HepG2 (cell line): ENCODE measurements around the gene ZNF79. TPM values are rescaled to one million over a fixed set of nuclear protein-coding genes. Genes with fewer than 3 reads are reported as not detected.
A peak's percentile ranks its signal among the peaks of the same experiment; 100 is the strongest.

Source experiments
- ATAC-seq: fragments of 200-7000 bp; cut with Tn5 transposase; 3 replicates; pipeline ENCODE4 v1.9.1; 2020; ENCODE audit warnings: mild to moderate bottlenecking, moderate library complexity
- BruUV-seq: library from RNA; stranded (reverse); fragments of 400-500 nt; replicated peaks from 2 replicates; lab custom pipeline; 2021; lab: Mats Ljungman, UMichigan
- CTCF ChIA-PET: fragments of 300-600 bp; formaldehyde crosslinking; extraction: SDS; loops from one replicate; lab custom pipeline; 2021; ENCODE audit warnings: low total read pairs, inconsistent platforms, low intra/inter-chr PET ratio; lab: Yijun Ruan, JAX
- POLR2A ChIA-PET: fragments of 350-600 bp; sonication (Branson Sonifier 250); formaldehyde crosslinking; loops from one replicate; lab custom pipeline; 2020; ENCODE audit warnings: antibody characterized with exemption, inconsistent platforms; lab: Yijun Ruan, JAX
- DNase-seq: peaks from one replicate; pipeline ENCODE4 v3.0.0-alpha.2; 2015; ENCODE audit warnings: low spot score
- FAIRE-seq: peaks from 3 replicates; lab custom pipeline; 2011; peaks lifted over from hg19 to GRCh38; lab: Jason Lieb, UNC
- H2AFZ ChIP-seq: one replicate; pipeline ENCODE4 v1.6.1; 2011; ENCODE audit warnings: low read length, inconsistent platforms
- H3K27ac ChIP-seq: fragments of 300-600 bp; 3 replicates; pipeline ENCODE4 v1.8.0; 2011; ENCODE audit warnings: mixed run types, mild to moderate bottlenecking, mixed read lengths, low read length, inconsistent platforms; ENCODE audit not compliant: insufficient read depth; ENCODE audit errors: extremely low read length
- H3K27me3 ChIP-seq, 2 experiments: fragments of 200-600 bp in 1 of 2; 2 replicates in 1 of 2; 3 replicates in 1 of 2; pipeline versions ENCODE4 v1.6.0 to v1.8.0; 2011; ENCODE audit warnings: low read length in 2 of 2, mild to moderate bottlenecking in 2 of 2, moderate library complexity in 2 of 2, inconsistent platforms in 1 of 2; ENCODE audit not compliant: insufficient read depth in 2 of 2, control insufficient read depth in 1 of 2
- H3K36me3 ChIP-seq, 2 experiments: fragments of 200-600 bp in 1 of 2; replicated peaks in 1 of 2; 2 replicates in 1 of 2; 3 replicates in 1 of 2; pipeline versions ENCODE4 v1.5.1 to v1.8.0; 2011; ENCODE audit warnings: low read length in 2 of 2, inconsistent platforms in 1 of 2; ENCODE audit not compliant: insufficient read depth in 2 of 2, control insufficient read depth in 1 of 2
- H3K4me1 ChIP-seq: 2 replicates; pipeline ENCODE4 v1.5.1; 2012; ENCODE audit warnings: low read length, inconsistent platforms; ENCODE audit not compliant: insufficient read depth
- H3K4me2 ChIP-seq: 2 replicates; pipeline ENCODE4 v1.6.0; 2011; ENCODE audit warnings: low read depth, low read length, inconsistent platforms
- H3K4me3 ChIP-seq, 3 experiments: fragments of 200-600 bp in 1 of 3; sonication (generic), shearing (Covaris generic) in 1 of 3; replicated peaks in 1 of 3; 2 replicates each; pipeline ENCODE4 v1.5.1; 2011 to 2016; ENCODE audit warnings: low read length in 3 of 3, inconsistent platforms in 2 of 3, low read depth in 2 of 3, mild to moderate bottlenecking in 2 of 3, control low read depth in 1 of 3, mixed read lengths in 1 of 3; ENCODE audit not compliant: insufficient read depth in 1 of 3
- H3K79me2 ChIP-seq: one replicate; pipeline ENCODE4 v1.6.1; 2011; ENCODE audit warnings: low read length, inconsistent platforms; ENCODE audit not compliant: insufficient read depth
- H3K9ac ChIP-seq: 2 replicates; pipeline ENCODE4 v1.6.0; 2011; ENCODE audit warnings: mild to moderate bottlenecking, low read depth, low read length, inconsistent platforms; ENCODE audit not compliant: insufficient read depth
- H3K9me3 ChIP-seq: 2 replicates; pipeline ENCODE4 v1.5.1; 2012; ENCODE audit warnings: mild to moderate bottlenecking, low read length
- H4K20me1 ChIP-seq: 2 replicates; pipeline ENCODE4 v1.6.0; 2011; ENCODE audit warnings: inconsistent platforms, mild to moderate bottlenecking, low read length, moderate library complexity; ENCODE audit not compliant: insufficient read depth
- ELF1 ChIP-seq: sonication (generic); formaldehyde crosslinking; IDR thresholded peaks from 2 replicates; pipeline ENCODE4 v1.4.0; 2020; ENCODE audit warnings: missing genetic modification reagents
- ETV5 ChIP-seq: IDR thresholded peaks from 2 replicates; pipeline ENCODE4 v1.6.1; 2018; ENCODE audit warnings: missing biosample characterization, missing genetic modification reagents, inconsistent platforms, borderline replicate concordance
- FOXC1 ChIP-seq: sonication (generic); formaldehyde crosslinking; IDR thresholded peaks from 2 replicates; pipeline ENCODE4 v1.8.0; 2022; ENCODE audit warnings: mild to moderate bottlenecking, missing genetic modification reagents, borderline replicate concordance
- FOXP1 ChIP-seq, 2 experiments: fragments of 450-650 bp in 1 of 2; IDR thresholded peaks; 2 replicates each; pipeline ENCODE4 v1.6.1; 2017 to 2018; ENCODE audit warnings: antibody characterized with exemption in 1 of 2
- HOXD1 ChIP-seq: sonication (generic); formaldehyde crosslinking; IDR thresholded peaks from 2 replicates; pipeline ENCODE4 v1.5.0; 2020; ENCODE audit warnings: missing genetic modification reagents
- IKZF5 ChIP-seq: IDR thresholded peaks from 2 replicates; pipeline ENCODE4 v1.6.1; 2018; ENCODE audit warnings: missing genetic modification reagents, mild to moderate bottlenecking, missing compliant biosample characterization
- MAF1 ChIP-seq: sonication (generic); formaldehyde crosslinking; IDR thresholded peaks from 2 replicates; pipeline ENCODE4 v1.5.0; 2020; ENCODE audit warnings: missing genetic modification reagents, borderline replicate concordance
- NFKB2 ChIP-seq: sonication (generic); formaldehyde crosslinking; IDR thresholded peaks from 2 replicates; pipeline ENCODE4 v1.4.0; 2020; ENCODE audit warnings: missing genetic modification reagents, borderline replicate concordance
- SP4 ChIP-seq: sonication (generic); formaldehyde crosslinking; IDR thresholded peaks from 2 replicates; pipeline ENCODE4 v1.8.1; 2023; ENCODE audit warnings: mild to moderate bottlenecking, missing genetic modification reagents
- THAP11 ChIP-seq: IDR thresholded peaks from 2 replicates; pipeline ENCODE4 v1.6.1; 2016; ENCODE audit warnings: missing biosample characterization, missing genetic modification reagents
- YEATS2 ChIP-seq: sonication (generic); formaldehyde crosslinking; IDR thresholded peaks from 2 replicates; pipeline ENCODE4 v1.4.0; 2020; ENCODE audit warnings: missing genetic modification reagents, borderline replicate concordance
- ZFP91 ChIP-seq: sonication (generic); formaldehyde crosslinking; IDR thresholded peaks from 2 replicates; pipeline ENCODE4 v1.9.0; 2022; ENCODE audit warnings: missing genetic modification reagents, mild to moderate bottlenecking, borderline replicate concordance
- ZNF251 ChIP-seq: sonication (generic); formaldehyde crosslinking; IDR thresholded peaks from 2 replicates; pipeline ENCODE4 v1.9.0; 2021; ENCODE audit warnings: mild to moderate bottlenecking, missing genetic modification reagents
- ZNF337 ChIP-seq: sonication (generic); formaldehyde crosslinking; IDR thresholded peaks from 2 replicates; pipeline ENCODE4 v1.5.1; 2020; ENCODE audit warnings: missing genetic modification reagents, low read depth, mild to moderate bottlenecking, borderline replicate concordance
- ZNF501 ChIP-seq: sonication (generic); formaldehyde crosslinking; IDR thresholded peaks from 2 replicates; pipeline ENCODE4 v1.5.1; 2020; ENCODE audit warnings: mild to moderate bottlenecking, moderate library complexity, missing genetic modification reagents
- WGBS: methylation state at CpG from one replicate; pipeline ENCODE4 v1.1.6; 2017; ENCODE audit warnings: low lambda C conversion rate; 5-methylcytosine and 5-hydroxymethylcytosine counted together
- in situ Hi-C: cut with HindIII; loops from 2 replicates; pipeline ENCODE4 v1.10.0; 2017; ENCODE audit warnings: low pct_unique_long_range_greater_than_20kb; ENCODE audit not compliant: extremely low pct_ligation_motif_present
- intact Hi-C: fragments of 100-400 bp; cut with micrococcal nuclease; formaldehyde crosslinking; loops from one replicate; pipeline ENCODE4 v1.10.0; 2022; ENCODE audit not compliant: unreplicated experiment
- polyA plus RNA-seq, 8 experiments: library from polyadenylated mRNA; depleted of rRNA in 3 of 8; stranded (reverse) in 7 of 8; unstranded in 1 of 8; fragments of >200 nt; fragmentation: Illumina TruSeq in 4 of 8; extraction: Trizol in 4 of 8; gene quantifications; 2 replicates each; pipeline versions ENCODE4 v1.2.1 to v1.2.3, GENCODE V29; 2011 to 2016; ENCODE audit warnings: low read depth in 4 of 8, missing spikeins in 1 of 8, mixed read lengths in 1 of 8; ENCODE audit not compliant: insufficient read depth in 1 of 8
- total RNA-seq, 5 experiments: library from RNA; depleted of rRNA; stranded (reverse); fragments of >200 nt; fragmentation: Illumina TruSeq; extraction: Trizol; gene quantifications; 2 replicates each; pipeline ENCODE4 v1.2.3, GENCODE V29; 2016; ENCODE audit warnings: low read depth in 1 of 5
- TF ChIP-seq, protein P1 (sequence below): sonication (generic); formaldehyde crosslinking; IDR thresholded peaks from 2 replicates; pipeline ENCODE4 v1.5.0; 2020; ENCODE audit warnings: mild to moderate bottlenecking, missing genetic modification reagents, borderline replicate concordance

ZNF79 gene
- total and polyA plus RNA-seq, 2 of the 13 experiments (the other 11 are each of a cell fraction or from before 2014, with no cell fraction given) = 3.7 to 8.1 TPM

- H3K27ac ChIP-seq = peak overlapping the region; percentile 89
- intact Hi-C loops = loop anchor here (1.0 to 10.0 kb wide), 4 partner anchors 37 to 184 kb away; no protein-coding TSS in a partner anchor
- H3K4me3 ChIP-seq = peak overlapping the region; percentile 86 to 96 (median 88)
- H3K79me2 ChIP-seq = peaks cover 27% of the 10 kb centered on the region
- no peak overlapping the region for H2AFZ ChIP-seq
- peak overlapping the region; percentile 94 for H3K4me2 ChIP-seq
- BruUV-seq = no TSS peak
- H3K4me1 ChIP-seq = peaks cover 59% of the 10 kb centered on the region
- no peaks in the 10 kb centered on the region for H3K27me3 ChIP-seq
- peaks cover 10% of the 10 kb centered on the region; the same call in 1 of the 2 replicates for H4K20me1 ChIP-seq
- 8% methylated on average over 5 of the region's 5 CpGs for WGBS
- peaks cover 16 to 30% of the 10 kb centered on the region in 2 experiments; a peak in 4 of 5 replicates for H3K36me3 ChIP-seq
- H3K9me3 ChIP-seq = no peaks in the 10 kb centered on the region
- in situ Hi-C loops = loop anchor here (5.0 kb wide), 2 partner anchors 36 to 186 kb away; no protein-coding TSS in a partner anchor
- no peak for ATAC-seq
- ChIA-PET CTCF (interaction anchor here (0.6 to 2.6 kb wide), 4 partner anchors 14 to 87 kb away, joined by 3 to 32 read pairs (median 8); no protein-coding TSS in a partner anchor), POLR2A (interaction anchor here (0.5 to 5.4 kb wide), 8 partner anchors 9 to 1505 kb away, joined by 3 to 159 read pairs (median 8); no protein-coding TSS in a partner anchor)
- H3K9ac ChIP-seq = peak overlapping the region; percentile 90
- no peak for FAIRE-seq
- DNase-seq = no peak
- TF ChIP-seq IKZF5 (CRISPR knock-in tag) (0 out of 2 replicates have a peak, but pooled peaks have one; percentile 1), ZFP91 (CRISPR knock-in tag) (0 out of 2 replicates have a peak, but pooled peaks have one; percentile 13), ELF1 (CRISPR knock-in tag) (0 out of 2 replicates have a peak, but pooled peaks have one; percentile 1), SP4 (CRISPR knock-in tag) (0 out of 2 replicates have a peak, but pooled peaks have one; percentile 3), FOXP1 (IDR thresholded peaks at IDR 0.05) (no peak), FOXP1 (CRISPR knock-in tag; IDR thresholded peaks at IDR 0.05) (no peak), ZNF337 (CRISPR knock-in tag) (no peak), HOXD1 (CRISPR knock-in tag) (peak; percentile 47; the same call in 1 of the 2 replicates), FOXC1 (0 out of 2 replicates have a peak, but pooled peaks have one; percentile 63), NFKB2 (CRISPR knock-in tag) (0 out of 2 replicates have a peak, but pooled peaks have one; percentile 3), MAF1 (0 out of 2 replicates have a peak, but pooled peaks have one; percentile 48), ZNF501 (0 out of 2 replicates have a peak, but pooled peaks have one; percentile 31), YEATS2 (CRISPR knock-in tag) (0 out of 2 replicates have a peak, but pooled peaks have one; percentile 3), THAP11 (CRISPR knock-in tag) (no peak), ETV5 (CRISPR knock-in tag) (0 out of 2 replicates have a peak, but pooled peaks have one; percentile 1), ZNF251 (CRISPR knock-in tag) (no peak)
- TF ChIP-seq, protein P1, sequence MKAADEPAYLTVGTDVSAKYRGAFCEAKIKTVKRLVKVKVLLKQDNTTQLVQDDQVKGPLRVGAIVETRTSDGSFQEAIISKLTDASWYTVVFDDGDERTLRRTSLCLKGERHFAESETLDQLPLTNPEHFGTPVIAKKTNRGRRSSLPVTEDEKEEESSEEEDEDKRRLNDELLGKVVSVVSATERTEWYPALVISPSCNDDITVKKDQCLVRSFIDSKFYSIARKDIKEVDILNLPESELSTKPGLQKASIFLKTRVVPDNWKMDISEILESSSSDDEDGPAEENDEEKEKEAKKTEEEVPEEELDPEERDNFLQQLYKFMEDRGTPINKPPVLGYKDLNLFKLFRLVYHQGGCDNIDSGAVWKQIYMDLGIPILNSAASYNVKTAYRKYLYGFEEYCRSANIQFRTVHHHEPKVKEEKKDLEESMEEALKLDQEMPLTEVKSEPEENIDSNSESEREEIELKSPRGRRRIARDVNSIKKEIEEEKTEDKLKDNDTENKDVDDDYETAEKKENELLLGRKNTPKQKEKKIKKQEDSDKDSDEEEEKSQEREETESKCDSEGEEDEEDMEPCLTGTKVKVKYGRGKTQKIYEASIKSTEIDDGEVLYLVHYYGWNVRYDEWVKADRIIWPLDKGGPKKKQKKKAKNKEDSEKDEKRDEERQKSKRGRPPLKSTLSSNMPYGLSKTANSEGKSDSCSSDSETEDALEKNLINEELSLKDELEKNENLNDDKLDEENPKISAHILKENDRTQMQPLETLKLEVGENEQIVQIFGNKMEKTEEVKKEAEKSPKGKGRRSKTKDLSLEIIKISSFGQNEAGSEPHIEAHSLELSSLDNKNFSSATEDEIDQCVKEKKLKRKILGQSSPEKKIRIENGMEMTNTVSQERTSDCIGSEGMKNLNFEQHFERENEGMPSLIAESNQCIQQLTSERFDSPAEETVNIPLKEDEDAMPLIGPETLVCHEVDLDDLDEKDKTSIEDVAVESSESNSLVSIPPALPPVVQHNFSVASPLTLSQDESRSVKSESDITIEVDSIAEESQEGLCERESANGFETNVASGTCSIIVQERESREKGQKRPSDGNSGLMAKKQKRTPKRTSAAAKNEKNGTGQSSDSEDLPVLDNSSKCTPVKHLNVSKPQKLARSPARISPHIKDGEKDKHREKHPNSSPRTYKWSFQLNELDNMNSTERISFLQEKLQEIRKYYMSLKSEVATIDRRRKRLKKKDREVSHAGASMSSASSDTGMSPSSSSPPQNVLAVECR = 0 out of 2 replicates have a peak, but pooled peaks have one; percentile 1
These were observed 25.9 kb upstream of the ZNF79 start for GRCh38 chr9:127398275-127398647.
